Effector memory CD4-positive, alpha-beta T cell (primary cell): ENCODE measurements around the gene CCDC73.

Experiments used
- DNase-seq, 3 donors: peaks; one replicate each; pipeline ENCODE4 v3.0.0-alpha.2; 2020
- H3K27ac ChIP-seq: 2 replicates; pipeline ENCODE4 v1.7.0; 2013; ENCODE audit warnings: mild to moderate bottlenecking, low read length, moderate library complexity; ENCODE audit not compliant: insufficient read depth, poor library complexity, severe bottlenecking
- H3K27me3 ChIP-seq: replicated peaks from 2 replicates; pipeline ENCODE4 v1.7.0; 2013; ENCODE audit warnings: mild to moderate bottlenecking, low read length; ENCODE audit not compliant: insufficient read depth, control insufficient read depth, poor library complexity, severe bottlenecking
- H3K36me3 ChIP-seq: 2 replicates; pipeline ENCODE4 v1.7.0; 2013; ENCODE audit warnings: mild to moderate bottlenecking, low read length, moderate library complexity; ENCODE audit not compliant: control insufficient read depth, insufficient read depth
- H3K4me1 ChIP-seq: 2 replicates; pipeline ENCODE4 v1.7.0; 2013; ENCODE audit warnings: low read length, mild to moderate bottlenecking; ENCODE audit not compliant: control insufficient read depth, insufficient read depth, poor library complexity, severe bottlenecking
- H3K4me3 ChIP-seq: 2 replicates; pipeline ENCODE4 v1.7.0; 2013; ENCODE audit warnings: low read length, low read depth, mild to moderate bottlenecking; ENCODE audit not compliant: insufficient read depth, poor library complexity, severe bottlenecking
- H3K9me3 ChIP-seq: 2 replicates; pipeline ENCODE4 v1.7.0; 2013; ENCODE audit warnings: mild to moderate bottlenecking, low read length, moderate library complexity; ENCODE audit not compliant: control insufficient read depth

Gene CCDC73

GRCh38 chr11:32562839-32563599, 231.4 kb downstream of the CCDC73 start:
- Histone ChIP-seq H3K27ac (no peak overlapping the region), H3K36me3 (no peaks in the 10 kb centered on the region), H3K27me3 (no peaks in the 10 kb centered on the region), H3K4me3 (no peak overlapping the region), H3K4me1 (no peaks in the 10 kb centered on the region), H3K9me3 (no peaks in the 10 kb centered on the region)
- no peak for DNase-seq

DNA sequence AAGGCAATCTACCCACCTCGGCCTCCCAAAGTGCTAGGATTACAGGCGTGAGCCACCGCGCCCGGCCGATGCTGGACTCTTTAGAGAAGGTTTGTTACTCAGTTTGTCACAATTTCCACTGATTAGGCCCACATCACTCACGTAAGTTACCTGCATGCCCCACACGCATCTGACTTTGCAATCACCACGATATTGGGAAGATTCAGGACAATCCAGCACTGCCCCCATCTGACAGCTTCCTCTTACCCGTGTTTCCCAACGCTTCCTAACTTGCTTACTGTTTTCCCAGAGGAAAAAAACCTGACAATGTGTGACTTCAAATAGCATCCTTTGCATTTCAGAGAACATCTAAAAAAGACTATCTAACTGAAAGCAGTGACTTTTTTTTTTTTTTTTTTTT, 232.6 kb downstream of the CCDC73 start:
- Histone ChIP-seq H3K9me3 (no peaks in the 10 kb centered on the region), H3K27ac (no peak overlapping the region)
- no peak for DNase-seq

GRCh38 chr11:32555895-32556294, 238.6 kb downstream of the CCDC73 start:
- Histone ChIP-seq H3K4me1 (no peaks in the 10 kb centered on the region), H3K9me3 (no peaks in the 10 kb centered on the region), H3K36me3 (no peaks in the 10 kb centered on the region), H3K27me3 (no peaks in the 10 kb centered on the region), H3K27ac (no peak overlapping the region), H3K4me3 (no peak overlapping the region)
- no peak for DNase-seq

More for the DNA sequence above, 232.6 kb downstream of the CCDC73 start:
- Histone ChIP-seq H3K4me1 (no peaks in the 10 kb centered on the region), H3K27me3 (no peaks in the 10 kb centered on the region), H3K4me3 (no peak overlapping the region), H3K36me3 (no peaks in the 10 kb centered on the region)

DNA sequence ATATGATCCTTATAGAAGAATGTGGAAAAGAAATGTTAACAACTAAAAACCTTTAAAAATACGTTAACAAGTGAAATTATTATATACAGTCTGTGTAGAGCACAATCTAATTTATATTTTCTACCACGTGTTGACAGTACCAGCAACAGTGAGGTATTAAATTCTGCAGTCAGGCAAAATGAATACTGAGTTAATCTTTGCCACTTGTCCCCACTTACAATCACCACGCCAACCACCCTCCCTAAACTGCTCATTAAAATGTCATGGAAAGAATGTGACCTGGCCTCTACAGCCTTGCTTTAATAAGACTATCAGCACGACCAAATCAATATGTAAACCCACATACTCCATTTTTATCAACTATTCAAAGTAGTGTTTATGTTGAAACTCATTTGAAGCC, 239.4 kb downstream of the CCDC73 start:
- H3K27me3 ChIP-seq, result no peaks in the 10 kb centered on the region
- no peak for DNase-seq
- H3K36me3 ChIP-seq, result no peaks in the 10 kb centered on the region
- H3K4me3 ChIP-seq, result no peak overlapping the region
- H3K9me3 ChIP-seq, result no peaks in the 10 kb centered on the region
- H3K27ac ChIP-seq, result no peak overlapping the region
- H3K4me1 ChIP-seq, result no peaks in the 10 kb centered on the region
